ENCODE measurements around the gene CD300E.

DNA sequence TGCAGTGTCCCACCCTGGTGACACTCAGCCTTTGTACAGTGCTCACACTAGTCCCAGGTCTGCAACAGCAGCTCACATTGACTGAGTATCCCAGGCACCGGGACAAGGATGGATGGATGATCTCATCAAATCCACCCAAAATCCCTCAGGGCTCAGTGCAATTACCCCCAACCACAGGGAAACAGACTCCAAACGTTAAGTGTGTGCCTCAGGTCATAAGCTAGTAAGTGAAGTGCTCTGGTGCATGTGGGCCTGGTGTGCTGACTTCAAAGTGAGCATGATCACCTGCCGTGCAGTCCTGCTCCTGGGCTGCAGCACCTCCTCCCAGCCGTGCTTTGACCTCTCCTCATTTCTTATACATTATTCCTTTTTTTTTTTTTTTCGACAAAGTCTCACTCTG, 31.2 kb upstream of the CD300E start:
- TF ChIP-seq POLR2A (IDR thresholded peaks at IDR 0.05) (no peak), CTCF (IDR thresholded peaks at IDR 0.05) (no peak)

Measured in lower leg skin (tissue), 3 donors.